ENCODE data around the gene KRT74. TPM values are rescaled to one million over a fixed set of nuclear protein-coding genes. Genes with fewer than 3 reads are reported as not detected.

The KRT74 gene
- total RNA-seq, 1 donor: not detected

- DNase-seq (ENCODE audit: low read depth): no peak
- H3K4me3 ChIP-seq (ENCODE audit: low read depth, low read length): no peak overlapping the region
- TF ChIP-seq CTCF (IDR thresholded peaks at IDR 0.05; ENCODE audit: insufficient read depth, low read length): no peak
These were observed 41.0 kb downstream of the KRT74 start for GRCh38 chr12:52532636-52533035.

- no peak overlapping the region for H3K4me3 ChIP-seq (ENCODE audit: low read depth, low read length)
- no peak for DNase-seq (ENCODE audit: low read depth)
- TF ChIP-seq CTCF (IDR thresholded peaks at IDR 0.05; ENCODE audit: insufficient read depth, low read length): no peak
These were observed 41.9 kb downstream of the KRT74 start for GRCh38 chr12:52531566-52532300.

GRCh38 chr12:52530905-52531304 lies 42.7 kb downstream of the KRT74 start:
- no peak for TF ChIP-seq CTCF (IDR thresholded peaks at IDR 0.05; ENCODE audit: insufficient read depth, low read length)
- H3K4me3 ChIP-seq (ENCODE audit: low read depth, low read length): no peak overlapping the region
- DNase-seq (ENCODE audit: low read depth): no peak

GRCh38 chr12:52530366-52530765 lies 43.3 kb downstream of the KRT74 start:
- no peak for TF ChIP-seq CTCF (IDR thresholded peaks at IDR 0.05; ENCODE audit: insufficient read depth, low read length)
- no peak overlapping the region for H3K4me3 ChIP-seq (ENCODE audit: low read depth, low read length)
- DNase-seq (ENCODE audit: low read depth): no peak

- no peak overlapping the region for H3K4me3 ChIP-seq (ENCODE audit: low read depth, low read length)
- DNase-seq (ENCODE audit: low read depth): no peak
- no peak for TF ChIP-seq CTCF (IDR thresholded peaks at IDR 0.05; ENCODE audit: insufficient read depth, low read length)
These were observed 43.8 kb downstream of the KRT74 start for GRCh38 chr12:52529846-52530245.

- no peak for DNase-seq (ENCODE audit: low read depth)
- no peak for TF ChIP-seq CTCF (IDR thresholded peaks at IDR 0.05; ENCODE audit: insufficient read depth, low read length)
- no peak overlapping the region for H3K4me3 ChIP-seq (ENCODE audit: low read depth, low read length)
These were observed 44.2 kb downstream of the KRT74 start for GRCh38 chr12:52529417-52529816.
